GM18508 (cell line): Measurements from ENCODE around the gene PRKN.

Experiments
- ATAC-seq: cut with Tn5 transposase; IDR thresholded peaks from one replicate; pipeline ENCODE4 v1.9.1; 2021; ENCODE audit warnings: moderate number of reproducible peaks; ENCODE audit not compliant: insufficient read depth, unreplicated experiment

The PRKN gene

GRCh38 chr6:162219266-162219665, 508.3 kb downstream of the PRKN start:
- no peak for ATAC-seq

GRCh38 chr6:162217811-162218493, 509.6 kb downstream of the PRKN start:
- no peak for ATAC-seq

GRCh38 chr6:162217058-162217457, 510.5 kb downstream of the PRKN start:
- no peak for ATAC-seq

- ATAC-seq: no peak
These were observed 515.8 kb downstream of the PRKN start for GRCh38 chr6:162211777-162212176.

DNA sequence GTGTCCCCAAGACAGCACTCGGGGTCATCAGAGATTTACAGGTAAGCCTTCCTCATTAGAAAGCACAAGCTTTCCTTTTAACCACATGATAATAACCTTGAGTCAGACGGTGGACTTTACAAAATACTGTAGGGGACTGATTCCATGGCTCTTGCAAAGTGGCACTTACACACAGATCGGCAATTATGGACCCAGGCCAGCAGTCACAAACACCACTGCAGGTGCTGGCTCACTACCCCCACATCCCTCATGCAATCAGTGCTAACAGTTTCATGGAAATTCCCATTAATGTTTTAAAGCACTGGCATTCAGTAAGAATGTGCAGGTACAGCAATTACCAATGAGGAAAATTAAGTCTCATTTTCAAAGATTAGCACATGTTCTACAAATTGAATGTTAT, 516.5 kb downstream of the PRKN start:
- ATAC-seq: no peak

- no peak for ATAC-seq
These were observed 524.3 kb downstream of the PRKN start for GRCh38 chr6:162203287-162203686.

DNA sequence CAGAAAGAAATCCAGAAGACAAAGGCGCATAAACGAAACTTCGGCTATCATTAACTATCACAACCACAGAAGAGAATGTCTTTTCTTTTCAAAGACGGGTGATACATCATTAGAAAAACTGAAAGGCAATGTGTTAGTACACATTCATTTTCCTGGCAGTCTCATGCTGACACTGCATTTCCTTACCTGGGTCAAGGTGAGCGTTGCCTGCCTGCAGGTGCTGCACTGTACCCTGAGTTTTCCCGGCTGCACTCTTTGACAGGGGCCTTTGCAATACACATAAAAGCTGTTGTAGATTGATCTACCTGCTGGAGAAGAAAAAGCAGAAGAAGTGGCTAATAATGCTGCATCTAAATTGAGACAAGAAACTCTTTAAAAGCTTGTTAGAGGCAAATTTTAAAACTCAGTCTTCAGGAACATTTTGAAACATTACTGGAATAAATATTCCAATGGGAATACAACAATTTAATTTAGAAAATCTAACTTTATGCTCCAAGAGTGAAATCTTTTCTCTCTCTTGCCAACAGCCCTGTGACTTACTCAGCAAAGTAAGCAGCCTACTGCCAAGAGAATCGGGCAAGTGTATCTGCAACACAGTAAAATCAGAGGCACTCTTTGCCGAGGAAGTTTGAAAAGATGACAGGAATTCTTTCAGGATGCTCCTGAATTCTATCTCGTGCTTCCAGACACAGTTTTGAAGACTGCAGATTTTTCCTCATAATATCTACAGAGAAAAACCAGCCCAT, 526.4 kb downstream of the PRKN start:
- no peak for ATAC-seq

GRCh38 chr6:162200041-162200440, 527.5 kb downstream of the PRKN start:
- ATAC-seq: no peak

- ATAC-seq: no peak
These were observed 528.6 kb downstream of the PRKN start for GRCh38 chr6:162198925-162199324.

DNA sequence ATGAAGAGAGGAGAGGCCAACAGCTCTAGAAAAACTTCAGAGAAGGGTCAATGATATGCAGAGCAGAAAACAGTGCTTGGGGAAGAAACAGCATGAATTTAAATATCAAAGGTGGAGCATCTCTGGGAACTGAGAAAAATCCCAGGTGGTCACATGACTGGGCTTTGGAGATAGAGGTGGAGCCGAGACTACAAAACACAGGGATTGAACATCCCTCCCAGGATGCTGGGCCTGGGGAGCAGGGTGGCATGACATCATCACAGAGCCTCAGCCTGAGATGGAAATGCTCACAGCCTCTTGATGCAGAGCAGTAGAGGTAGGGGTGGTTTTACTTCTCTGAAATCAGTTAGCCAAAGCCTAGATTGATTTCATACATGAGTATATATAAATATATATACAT, 529.5 kb downstream of the PRKN start:
- no peak for ATAC-seq

GRCh38 chr6:162195441-162195840, 532.1 kb downstream of the PRKN start:
- ATAC-seq: no peak

GRCh38 chr6:162190981-162191380, 536.6 kb downstream of the PRKN start:
- ATAC-seq: no peak

GRCh38 chr6:162187168-162187935, 540.2 kb downstream of the PRKN start:
- ATAC-seq: no peak

- ATAC-seq: no peak
These were observed 543.1 kb downstream of the PRKN start for GRCh38 chr6:162184465-162184864.

- no peak for ATAC-seq
These were observed 545.7 kb downstream of the PRKN start for GRCh38 chr6:162181741-162182401.

- no peak for ATAC-seq
These were observed 546.5 kb downstream of the PRKN start for GRCh38 chr6:162181111-162181510.

DNA sequence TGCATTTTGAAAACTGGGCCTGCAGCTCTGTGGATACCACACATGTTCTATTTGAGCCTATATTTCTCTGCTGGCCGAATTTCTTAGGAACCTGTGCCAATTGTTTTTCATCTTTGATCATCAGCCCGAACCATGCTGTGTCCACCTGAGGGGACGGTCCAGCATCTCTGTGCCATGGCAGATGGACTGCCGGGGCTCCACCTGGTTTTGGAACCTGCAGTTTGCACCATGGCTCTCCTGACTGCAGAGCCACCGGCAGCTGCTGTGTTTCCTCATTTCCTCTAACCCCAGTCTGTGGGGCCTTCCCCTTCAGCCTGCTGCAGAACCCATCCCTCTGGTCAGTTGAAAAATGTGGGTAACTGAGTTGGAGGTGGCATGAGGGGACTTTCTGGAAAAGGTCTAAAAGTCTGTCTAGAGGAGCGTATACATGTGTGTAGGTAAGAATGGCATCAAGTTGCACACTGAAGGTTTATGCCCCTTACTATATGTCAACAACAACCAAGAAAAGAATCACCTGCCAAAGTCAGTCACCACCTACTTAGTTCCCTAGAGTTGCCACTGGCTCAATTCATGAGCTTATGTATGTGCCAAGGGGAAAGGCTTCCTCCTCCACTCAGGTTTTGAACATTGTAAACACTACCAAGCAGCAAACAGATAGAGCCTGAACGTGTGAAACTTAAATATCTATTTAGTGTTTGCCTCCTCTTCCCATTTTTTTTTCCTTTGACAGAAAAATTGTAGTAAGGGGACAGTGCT, 548.2 kb downstream of the PRKN start:
- no peak for ATAC-seq

- no peak for ATAC-seq
These were observed 548.9 kb downstream of the PRKN start for GRCh38 chr6:162178666-162179065.

GRCh38 chr6:162178266-162178665, 549.3 kb downstream of the PRKN start:
- no peak for ATAC-seq

DNA sequence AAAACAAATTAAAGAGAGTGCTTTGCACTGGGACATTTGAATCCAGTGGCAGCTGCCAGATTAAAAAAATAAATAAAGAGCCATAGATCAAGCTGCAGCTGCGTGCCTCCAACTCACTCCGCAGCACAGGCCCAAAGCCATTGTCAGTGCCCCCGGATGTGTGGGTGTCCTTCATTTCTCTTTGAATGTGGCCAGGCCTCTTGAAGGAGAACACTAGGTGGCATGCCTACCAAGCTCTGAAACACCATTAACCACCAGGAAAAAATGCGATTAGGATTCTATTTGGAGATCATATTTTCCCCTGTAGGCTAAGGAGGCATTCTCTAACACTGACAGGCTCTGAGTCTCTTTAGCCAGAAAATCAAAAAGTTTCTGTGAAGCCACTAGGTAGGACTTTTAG, 549.8 kb downstream of the PRKN start:
- ATAC-seq: no peak
